SK-N-SH treated with all-trans-retinoic acid at 6 μM for 48 hours (cell line): ENCODE data around the gene DLGAP5.

Experiments used
- ARNTL ChIP-seq: fragments of 450-650 bp; formaldehyde crosslinking; IDR thresholded peaks from 2 replicates; pipeline ENCODE4 v1.5.0; 2020; ENCODE audit warnings: low read depth, mild to moderate bottlenecking, moderate library complexity, borderline replicate concordance
- ZC3H10 ChIP-seq: fragments of 250-450 bp; sonication (Bioruptor Pico); IDR thresholded peaks from 2 replicates; pipeline ENCODE4 v1.5.1; 2021; ENCODE audit warnings: mild to moderate bottlenecking, moderate library complexity

DNA sequence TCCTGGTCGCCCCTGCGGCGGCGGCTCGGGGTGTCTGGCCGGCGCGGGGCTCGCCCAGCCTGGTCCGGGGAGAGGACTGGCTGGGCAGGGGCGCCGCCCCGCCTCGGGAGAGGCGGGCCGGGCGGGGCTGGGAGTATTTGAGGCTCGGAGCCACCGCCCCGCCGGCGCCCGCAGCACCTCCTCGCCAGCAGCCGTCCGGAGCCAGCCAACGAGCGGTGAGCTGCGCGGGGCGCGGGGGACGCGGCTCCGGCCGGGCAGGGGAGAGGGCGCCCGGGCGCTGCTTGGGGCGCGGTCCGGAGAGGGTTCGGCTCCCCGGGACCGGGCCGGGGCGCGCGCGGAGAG lies 62.3 kb downstream of the DLGAP5 start, which contains the start of gene LGALS3:
- TF ChIP-seq ZC3H10 (CRISPR knock-in tag) (no peak), ARNTL (no peak)
